ENCODE measurements around the gene FGF14. TPM values are rescaled to one million over a fixed set of nuclear protein-coding genes. Genes with fewer than 3 reads are reported as not detected.

The FGF14 gene
- total RNA-seq, 1 experiment from 2014 or later = not detected

DNA sequence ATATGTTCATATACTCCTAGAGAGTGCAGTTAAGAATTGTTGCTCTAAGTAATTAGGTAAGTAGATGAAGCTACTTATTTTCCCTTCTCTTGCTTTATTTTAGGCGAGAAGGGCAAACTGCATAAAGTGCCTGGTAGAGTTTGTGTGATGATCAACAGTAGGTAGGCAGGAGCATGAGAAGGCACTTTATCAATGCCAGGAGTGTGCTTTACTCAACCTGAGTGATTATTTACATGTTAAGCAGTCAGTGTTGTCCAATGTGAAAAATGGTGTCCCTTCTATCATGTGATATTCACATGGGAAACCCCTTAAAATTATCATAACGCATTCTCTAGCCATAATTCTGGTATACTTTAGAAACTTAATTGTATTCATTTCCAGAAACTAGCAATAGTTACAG is 655.3 kb downstream of the FGF14 start:
- H3K9ac ChIP-seq (ENCODE audit: low read length) = no peak overlapping the region
- ChIA-PET CTCF (no interaction called here), POLR2A (ENCODE audit: unreplicated experiment) (interaction anchor here (0.7 kb wide), 1 partner anchor 226 kb away, joined by 5 read pairs; no protein-coding TSS in a partner anchor)
- no peaks in the 10 kb centered on the region for H3K27me3 ChIP-seq (ENCODE audit: low read length)
- peaks cover 10% of the 10 kb centered on the region for H3K4me1 ChIP-seq (ENCODE audit: insufficient read depth, low read length)
- DNase-seq (no peak), ATAC-seq (no peak)
- no peaks in the 10 kb centered on the region for H3K36me3 ChIP-seq (ENCODE audit: low read depth, low read length)
- TF ChIP-seq EZH2 (IDR thresholded peaks at IDR 0.05; ENCODE audit: low read length, unreplicated experiment) (no peak), EZH2phosphoT487 (IDR thresholded peaks at IDR 0.05; ENCODE audit: borderline replicate concordance, low read length) (no peak)
- TF ChIP-seq, protein P1, sequence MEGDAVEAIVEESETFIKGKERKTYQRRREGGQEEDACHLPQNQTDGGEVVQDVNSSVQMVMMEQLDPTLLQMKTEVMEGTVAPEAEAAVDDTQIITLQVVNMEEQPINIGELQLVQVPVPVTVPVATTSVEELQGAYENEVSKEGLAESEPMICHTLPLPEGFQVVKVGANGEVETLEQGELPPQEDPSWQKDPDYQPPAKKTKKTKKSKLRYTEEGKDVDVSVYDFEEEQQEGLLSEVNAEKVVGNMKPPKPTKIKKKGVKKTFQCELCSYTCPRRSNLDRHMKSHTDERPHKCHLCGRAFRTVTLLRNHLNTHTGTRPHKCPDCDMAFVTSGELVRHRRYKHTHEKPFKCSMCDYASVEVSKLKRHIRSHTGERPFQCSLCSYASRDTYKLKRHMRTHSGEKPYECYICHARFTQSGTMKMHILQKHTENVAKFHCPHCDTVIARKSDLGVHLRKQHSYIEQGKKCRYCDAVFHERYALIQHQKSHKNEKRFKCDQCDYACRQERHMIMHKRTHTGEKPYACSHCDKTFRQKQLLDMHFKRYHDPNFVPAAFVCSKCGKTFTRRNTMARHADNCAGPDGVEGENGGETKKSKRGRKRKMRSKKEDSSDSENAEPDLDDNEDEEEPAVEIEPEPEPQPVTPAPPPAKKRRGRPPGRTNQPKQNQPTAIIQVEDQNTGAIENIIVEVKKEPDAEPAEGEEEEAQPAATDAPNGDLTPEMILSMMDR (conservative IDR thresholded peaks at IDR 0.05; ENCODE audit: low read depth, low read length) = no peak
- H3K27ac ChIP-seq (ENCODE audit: low read length) = no peak overlapping the region
- no peaks in the 10 kb centered on the region for H4K20me1 ChIP-seq (ENCODE audit: low read length)
- no peaks in the 10 kb centered on the region for H3K79me2 ChIP-seq (ENCODE audit: low read length)
- H3K9me2 ChIP-seq (replicated peaks; ENCODE audit: low read length) = no peaks in the 10 kb centered on the region
- no peak overlapping the region for H2AFZ ChIP-seq (ENCODE audit: low read length)
- no peak overlapping the region for H3K4me3 ChIP-seq (ENCODE audit: low read length)
- BruUV-seq (replicated peaks) = no TSS peak
- intact Hi-C loops (cut with micrococcal nuclease) = no loop called here
- H3K9me3 ChIP-seq (ENCODE audit: low read length) = no peaks in the 10 kb centered on the region
- H3F3A ChIP-seq (ENCODE audit: low read length, unreplicated experiment) = no peaks in the 10 kb centered on the region
- no peak overlapping the region for H3K4me2 ChIP-seq (ENCODE audit: low read length)

DNA sequence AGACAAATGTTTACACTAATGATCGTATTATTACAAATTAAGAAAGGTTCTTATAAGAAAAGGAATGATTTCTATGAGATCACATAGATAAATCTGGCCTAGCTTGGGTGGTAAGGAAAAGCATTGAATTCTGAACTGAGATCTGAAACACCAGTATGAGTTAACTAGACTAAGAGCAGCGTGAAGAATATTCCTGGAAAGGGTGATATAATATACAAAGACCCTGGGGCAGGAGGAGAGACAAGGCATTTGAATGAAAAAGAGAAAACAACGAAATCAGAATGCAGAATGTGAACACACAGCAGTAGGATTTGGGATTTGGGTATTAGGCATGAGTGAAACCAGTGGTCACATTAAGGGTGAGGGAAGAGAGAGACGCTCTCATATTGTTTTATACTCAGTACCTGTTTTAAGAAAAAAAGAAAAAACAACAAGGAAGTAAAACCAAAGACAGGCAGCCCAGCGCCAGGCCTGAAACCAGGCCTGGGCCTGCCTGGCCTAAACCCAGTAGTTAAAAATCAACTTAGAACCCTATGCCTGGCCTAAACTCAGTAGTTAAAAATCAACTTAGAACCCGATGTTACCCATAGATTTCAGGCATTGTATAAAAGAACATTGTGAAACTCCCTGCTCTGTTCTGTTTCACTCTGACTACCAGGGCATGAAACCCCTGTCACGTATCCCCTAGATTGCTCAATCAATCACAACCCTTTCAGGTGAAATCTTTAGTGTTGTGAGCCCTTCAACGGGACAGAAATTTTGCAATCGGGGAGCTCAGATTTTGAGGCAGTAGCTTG is 662.3 kb downstream of the FGF14 start:
- POLR2A ChIA-PET (ENCODE audit: unreplicated experiment) = no interaction called here
- intact Hi-C loops (cut with micrococcal nuclease) = no loop called here
- Histone ChIP-seq H3K9me2 (replicated peaks; ENCODE audit: low read length) (no peaks in the 10 kb centered on the region), H3K27me3 (ENCODE audit: low read length) (no peaks in the 10 kb centered on the region), H3K4me2 (ENCODE audit: low read length) (no peak overlapping the region), H2AFZ (ENCODE audit: low read length) (no peak overlapping the region), H3K4me1 (ENCODE audit: insufficient read depth, low read length) (no peaks in the 10 kb centered on the region), H4K20me1 (ENCODE audit: low read length) (no peaks in the 10 kb centered on the region), H3K79me2 (ENCODE audit: low read length) (no peaks in the 10 kb centered on the region), H3K27ac (ENCODE audit: low read length) (no peak overlapping the region), H3K9ac (ENCODE audit: low read length) (no peak overlapping the region), H3K4me3 (ENCODE audit: low read length) (no peak overlapping the region), H3F3A (ENCODE audit: low read length, unreplicated experiment) (no peaks in the 10 kb centered on the region), H3K9me3 (ENCODE audit: low read length) (no peaks in the 10 kb centered on the region), H3K36me3 (ENCODE audit: low read depth, low read length) (no peaks in the 10 kb centered on the region)
- ATAC-seq = no peak
- TF ChIP-seq, protein P1 (conservative IDR thresholded peaks at IDR 0.05; ENCODE audit: low read depth, low read length) = no peak
- TF ChIP-seq EZH2phosphoT487 (IDR thresholded peaks at IDR 0.05; ENCODE audit: borderline replicate concordance, low read length) = no peak
- no peak for TF ChIP-seq EZH2 (IDR thresholded peaks at IDR 0.05; ENCODE audit: low read length, unreplicated experiment)
- no peak for DNase-seq
- CTCF ChIA-PET = no interaction called here
- no TSS peak for BruUV-seq (replicated peaks)

DNA sequence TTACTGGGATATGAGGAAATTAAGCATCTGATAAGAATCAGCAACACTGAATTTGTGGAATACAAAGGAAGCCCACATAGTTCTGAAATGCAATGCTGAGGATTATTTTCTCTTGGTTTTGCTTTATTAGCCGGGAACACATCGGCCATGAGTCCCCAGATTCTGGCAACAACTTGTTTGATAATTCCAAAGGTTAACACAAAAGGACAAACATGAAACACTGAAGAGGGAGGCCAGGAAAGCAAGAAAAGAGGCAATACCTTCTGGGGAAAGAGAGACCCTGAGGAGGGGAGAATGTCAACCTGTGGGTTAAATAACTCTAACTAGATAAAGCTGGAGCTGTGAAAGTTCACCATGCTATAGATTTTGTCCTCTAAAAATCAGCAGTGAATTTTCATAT is 663.5 kb downstream of the FGF14 start:
- Histone ChIP-seq H2AFZ (ENCODE audit: low read length) (no peak overlapping the region), H3K9ac (ENCODE audit: low read length) (no peak overlapping the region), H3K27me3 (ENCODE audit: low read length) (no peaks in the 10 kb centered on the region), H3K4me2 (ENCODE audit: low read length) (no peak overlapping the region), H3K4me3 (ENCODE audit: low read length) (no peak overlapping the region), H3K4me1 (ENCODE audit: insufficient read depth, low read length) (no peaks in the 10 kb centered on the region), H3K9me2 (replicated peaks; ENCODE audit: low read length) (no peaks in the 10 kb centered on the region), H3K36me3 (ENCODE audit: low read depth, low read length) (no peaks in the 10 kb centered on the region), H3K9me3 (ENCODE audit: low read length) (no peaks in the 10 kb centered on the region), H4K20me1 (ENCODE audit: low read length) (no peaks in the 10 kb centered on the region), H3K79me2 (ENCODE audit: low read length) (no peaks in the 10 kb centered on the region), H3K27ac (ENCODE audit: low read length) (no peak overlapping the region), H3F3A (ENCODE audit: low read length, unreplicated experiment) (no peaks in the 10 kb centered on the region)
- DNase-seq (no peak), ATAC-seq (no peak)
- CTCF ChIA-PET = no interaction called here
- TF ChIP-seq, protein P1 (conservative IDR thresholded peaks at IDR 0.05; ENCODE audit: low read depth, low read length) = no peak
- TF ChIP-seq EZH2 (IDR thresholded peaks at IDR 0.05; ENCODE audit: low read length, unreplicated experiment) (no peak), EZH2phosphoT487 (IDR thresholded peaks at IDR 0.05; ENCODE audit: borderline replicate concordance, low read length) (no peak)
- intact Hi-C loops (cut with micrococcal nuclease) = no loop called here
- no TSS peak for BruUV-seq (replicated peaks)
- POLR2A ChIA-PET (ENCODE audit: unreplicated experiment) = no interaction called here

Data from PC-3 (cell line).